GM19193 (cell line): ENCODE results near the gene MRTFA.

Experiments
- POLR2A ChIP-seq: IDR thresholded peaks from 4 replicates; pipeline ENCODE4 v1.6.1; 2011; ENCODE audit not compliant: insufficient read depth, insufficient read length; ENCODE audit errors: extremely low read depth

Gene MRTFA

GRCh38 chr22:40594924-40595323 is 41.6 kb downstream of the MRTFA start:
- no peak for TF ChIP-seq POLR2A

- no peak for TF ChIP-seq POLR2A
Observed at GRCh38 chr22:40594346-40594745, 42.2 kb downstream of the MRTFA start.

GRCh38 chr22:40593460-40594273 is 42.9 kb downstream of the MRTFA start:
- TF ChIP-seq POLR2A: no peak

GRCh38 chr22:40592352-40593113 is 44.0 kb downstream of the MRTFA start:
- no peak for TF ChIP-seq POLR2A

GRCh38 chr22:40588726-40589125 is 47.8 kb downstream of the MRTFA start:
- no peak for TF ChIP-seq POLR2A

GRCh38 chr22:40586781-40587180 is 49.7 kb downstream of the MRTFA start:
- no peak for TF ChIP-seq POLR2A

GRCh38 chr22:40585310-40585751 is 51.2 kb downstream of the MRTFA start:
- TF ChIP-seq POLR2A: no peak

GRCh38 chr22:40583053-40583741 is 53.3 kb downstream of the MRTFA start:
- TF ChIP-seq POLR2A: no peak

- TF ChIP-seq POLR2A: no peak
Observed at GRCh38 chr22:40582063-40582462, 54.5 kb downstream of the MRTFA start.

GRCh38 chr22:40580631-40581030 is 55.9 kb downstream of the MRTFA start:
- no peak for TF ChIP-seq POLR2A

- TF ChIP-seq POLR2A: no peak
Observed at GRCh38 chr22:40578171-40578570, 58.3 kb downstream of the MRTFA start.

- TF ChIP-seq POLR2A: no peak
Observed at GRCh38 chr22:40572976-40573375, 63.5 kb downstream of the MRTFA start.

GRCh38 chr22:40571887-40572286 is 64.6 kb downstream of the MRTFA start:
- no peak for TF ChIP-seq POLR2A

- TF ChIP-seq POLR2A: no peak
Observed at GRCh38 chr22:40567626-40568328, 68.7 kb downstream of the MRTFA start.

GRCh38 chr22:40567106-40567505 is 69.4 kb downstream of the MRTFA start:
- TF ChIP-seq POLR2A: no peak

- no peak for TF ChIP-seq POLR2A
Observed at GRCh38 chr22:40560994-40561515, 75.5 kb downstream of the MRTFA start.
